GM19240 (cell line): ENCODE measurements around the gene PHF13.
A peak's percentile ranks its signal among the peaks of the same experiment; 100 is the strongest.

Experiments used
- DNase-seq: peaks from one replicate; pipeline ENCODE4 v3.0.0; 2011; ENCODE audit warnings: low spot score; ENCODE audit not compliant: insufficient read length

PHF13 gene

DNA sequence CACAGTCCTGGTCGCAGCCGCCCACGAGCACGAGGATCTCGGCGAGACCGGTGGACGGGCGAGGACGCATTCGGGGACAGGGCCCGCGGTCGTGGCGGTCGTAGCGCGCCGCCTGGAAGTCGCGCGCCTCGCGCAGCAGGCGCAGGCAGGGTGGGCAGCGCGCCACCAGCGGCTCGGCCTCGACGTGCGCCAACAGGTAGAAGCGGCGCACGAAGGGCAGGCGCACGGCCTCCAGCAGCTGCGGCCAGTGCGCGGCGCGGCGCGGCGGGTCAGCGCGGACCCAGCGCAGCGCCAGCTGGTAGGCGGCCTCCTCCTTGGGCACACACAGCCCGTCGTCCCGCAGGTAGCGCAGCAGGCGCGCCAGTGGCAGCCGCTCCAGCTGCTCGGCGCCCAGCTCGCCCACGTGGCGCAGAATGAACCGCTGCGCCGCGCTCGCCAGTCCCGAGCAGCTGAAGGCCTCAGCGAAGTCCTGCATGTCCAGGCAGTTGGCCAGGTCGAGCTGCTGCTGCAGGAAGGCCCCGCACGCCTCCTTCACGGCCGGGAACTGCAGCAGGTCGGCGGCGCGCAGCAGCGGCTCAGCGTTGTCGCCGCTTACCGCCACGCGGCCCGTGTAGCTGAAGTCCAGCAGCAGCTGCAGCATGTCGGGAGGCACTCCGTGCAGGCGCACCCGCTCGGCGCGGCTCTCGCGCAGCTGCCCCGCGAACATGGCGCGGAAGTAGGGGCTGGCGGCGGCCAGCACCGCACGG is 11.4 kb upstream of the PHF13 start:
- no peak for DNase-seq

DNA sequence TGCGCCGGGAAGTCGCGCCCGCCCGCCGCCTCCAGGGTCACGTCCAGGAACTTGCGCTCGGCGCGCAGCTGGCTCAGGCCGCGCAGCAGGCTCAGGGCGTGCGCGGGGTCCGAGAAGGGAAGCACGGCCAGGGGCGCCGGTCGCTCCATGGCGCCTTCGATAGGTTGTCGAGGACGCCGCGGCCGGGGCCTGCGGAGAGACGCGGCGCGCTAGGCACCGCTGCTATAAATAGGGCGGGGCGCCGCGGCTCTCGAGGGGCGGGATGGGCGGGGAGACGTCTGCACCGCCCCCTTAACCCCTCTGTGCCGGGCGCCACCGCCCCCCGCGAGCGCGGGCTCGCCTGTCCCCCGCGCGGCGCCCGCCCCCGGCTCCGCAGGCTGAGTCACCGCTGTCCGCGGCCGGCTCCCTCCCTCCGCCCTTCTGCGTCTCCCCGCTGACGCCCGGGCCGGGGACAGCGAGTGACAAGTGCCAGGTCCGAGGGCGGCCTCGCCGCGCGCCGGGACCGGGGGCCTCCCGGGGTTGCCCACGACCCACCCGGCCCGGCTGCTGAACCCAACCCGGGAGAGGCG is 10.8 kb upstream of the PHF13 start, which contains the start of gene KLHL21:
TSS of gene KLHL21 (minus strand) at position 201 of the 569 bp plus-strand sequence. CDS start at position 149, 52 bp downstream.
- DNase-seq, result peak; percentile 71

DNA sequence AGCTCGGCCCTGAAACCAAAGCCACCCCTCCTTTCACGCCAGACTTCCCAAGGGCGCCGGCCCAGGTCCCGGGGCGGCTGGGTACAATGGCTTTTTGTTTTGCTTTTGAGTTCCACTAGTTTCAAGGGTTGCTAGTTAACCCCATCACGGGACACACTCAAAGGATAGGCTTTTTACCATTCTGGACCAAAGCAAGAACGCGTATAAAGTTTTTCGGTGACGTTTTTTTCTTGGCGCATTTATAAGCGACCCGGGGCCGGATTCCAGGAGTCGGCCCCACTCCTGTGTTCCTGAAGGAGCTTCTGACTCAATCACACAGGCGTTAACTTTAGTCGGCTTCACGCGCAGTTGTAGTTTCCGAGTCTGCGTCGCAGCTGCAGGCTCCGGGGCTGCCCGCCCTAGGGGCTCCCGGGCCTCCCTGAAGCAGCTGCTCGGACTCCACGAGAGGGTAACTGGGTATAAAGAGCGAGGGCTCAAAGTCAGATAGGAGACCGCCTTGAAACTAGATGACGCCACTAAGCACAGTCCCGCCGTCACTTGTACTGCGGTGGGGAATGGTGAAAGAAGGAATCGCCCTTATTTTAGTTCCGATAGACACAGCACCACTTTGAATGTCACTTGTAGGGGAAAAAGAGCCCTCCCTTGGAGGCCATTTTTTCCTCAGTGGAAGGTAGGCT is 10.2 kb upstream of the PHF13 start:
- no peak for DNase-seq

DNA sequence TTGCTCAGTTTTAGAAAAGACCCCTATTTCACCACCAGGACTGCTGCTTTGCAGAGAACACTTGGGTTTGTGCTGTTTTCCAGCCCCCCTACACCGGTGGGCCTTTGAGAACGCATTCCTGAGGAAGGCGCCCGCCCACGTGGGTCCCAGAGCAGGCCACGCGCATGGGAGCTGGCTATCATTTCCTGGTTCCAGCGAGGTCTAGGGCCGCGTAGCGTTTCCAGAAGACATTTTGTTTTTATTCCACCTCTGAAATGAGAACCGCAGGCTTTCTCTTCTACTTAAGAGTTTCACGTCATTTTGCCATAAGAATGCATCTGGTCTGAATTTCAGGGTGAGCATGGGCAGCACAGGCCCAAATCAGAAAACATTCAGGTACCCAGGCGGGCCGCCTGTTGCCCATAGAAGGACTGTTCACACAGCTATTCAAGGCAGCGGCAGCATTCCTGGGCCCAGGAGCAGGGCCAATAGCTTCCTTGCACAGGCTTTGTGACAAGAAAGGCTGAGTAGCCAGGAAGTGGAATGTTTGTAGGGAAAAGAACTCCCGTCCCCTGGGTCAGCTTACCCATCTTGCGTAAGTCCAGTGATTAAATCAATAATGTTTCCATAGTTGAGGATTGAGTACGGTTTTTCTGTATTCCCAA is 9.5 kb upstream of the PHF13 start:
- no peak for DNase-seq

DNA sequence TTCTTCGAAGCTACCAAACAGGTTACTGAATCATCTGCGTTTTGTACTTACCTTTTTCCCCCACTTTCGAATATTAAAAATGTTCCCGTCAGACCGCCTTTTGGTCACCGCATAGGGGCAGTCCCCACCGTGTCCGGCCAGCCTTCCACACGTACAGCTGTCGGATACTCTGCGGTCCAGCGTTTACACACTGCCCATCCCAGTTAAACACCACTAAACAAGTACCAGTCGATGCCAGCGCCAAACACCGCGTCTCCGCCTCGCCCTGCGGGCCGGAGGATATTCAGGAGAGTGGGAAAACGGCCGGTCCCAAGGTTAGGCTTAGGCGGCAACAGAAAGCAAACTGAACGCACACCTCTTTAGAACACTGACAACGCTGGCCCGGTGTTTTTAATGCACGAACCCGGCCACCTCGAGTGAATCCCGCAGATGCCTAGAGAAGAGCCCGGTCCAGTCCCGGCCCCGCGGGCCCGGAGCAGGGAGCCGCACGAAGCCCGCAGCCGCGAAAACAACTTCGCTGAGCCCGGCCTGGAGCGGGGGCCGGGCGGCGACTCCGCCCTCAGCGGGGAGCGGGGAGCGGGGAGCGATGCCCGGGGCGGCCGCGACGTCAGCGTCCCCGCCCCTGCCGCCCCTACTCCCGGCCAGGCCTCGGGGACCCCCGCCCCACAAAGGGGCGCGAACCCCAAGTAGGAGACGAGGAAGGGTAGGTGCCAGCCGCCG is 730 bp upstream of the PHF13 start:
- no peak for DNase-seq

DNA sequence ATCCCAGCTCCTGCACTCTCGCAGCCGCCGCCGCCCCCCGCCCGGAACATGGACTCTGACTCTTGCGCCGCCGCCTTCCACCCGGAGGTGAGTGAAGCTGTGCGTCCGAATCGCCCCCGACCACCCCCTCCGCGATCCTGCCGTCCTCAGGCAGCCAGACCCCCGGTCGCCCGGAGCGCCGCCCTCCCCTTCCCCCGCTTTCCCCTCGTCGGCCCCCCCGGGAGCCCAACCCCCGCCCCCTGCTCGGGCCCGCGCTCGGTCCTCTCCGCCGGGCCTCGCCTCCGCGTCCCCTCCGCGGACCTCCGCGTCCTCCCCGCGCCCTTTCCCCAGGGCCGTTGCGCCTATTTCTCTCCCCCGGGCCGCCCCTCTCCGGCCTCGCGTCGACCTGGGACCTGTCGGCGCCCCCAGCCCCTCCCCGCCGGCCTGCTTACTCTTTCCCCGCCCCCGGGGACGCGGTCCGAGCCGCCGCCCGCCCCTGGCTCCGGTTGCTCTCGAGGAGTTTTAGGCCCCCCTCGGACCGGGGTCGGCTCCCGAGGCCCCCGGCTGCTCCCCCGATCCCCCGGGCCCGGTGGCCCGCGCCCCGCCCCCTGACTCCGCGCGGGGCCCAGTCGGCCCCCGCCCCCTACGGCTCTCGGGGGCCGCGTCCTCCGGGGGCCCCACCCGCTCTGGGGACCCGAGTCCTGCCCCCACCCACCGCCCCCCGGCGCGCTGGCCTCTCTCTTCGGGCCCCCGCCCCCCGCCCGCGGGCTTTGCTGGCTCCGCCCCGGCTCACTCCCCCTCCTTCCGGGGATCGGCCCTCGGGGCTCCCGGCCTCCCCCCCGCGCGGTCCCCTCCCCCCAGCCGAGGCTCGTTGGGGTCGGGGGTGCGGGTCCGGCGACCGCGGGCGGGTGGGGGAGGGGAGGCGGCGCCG is 743 bp downstream of the PHF13 start:
- peak; percentile 52 for DNase-seq

DNA sequence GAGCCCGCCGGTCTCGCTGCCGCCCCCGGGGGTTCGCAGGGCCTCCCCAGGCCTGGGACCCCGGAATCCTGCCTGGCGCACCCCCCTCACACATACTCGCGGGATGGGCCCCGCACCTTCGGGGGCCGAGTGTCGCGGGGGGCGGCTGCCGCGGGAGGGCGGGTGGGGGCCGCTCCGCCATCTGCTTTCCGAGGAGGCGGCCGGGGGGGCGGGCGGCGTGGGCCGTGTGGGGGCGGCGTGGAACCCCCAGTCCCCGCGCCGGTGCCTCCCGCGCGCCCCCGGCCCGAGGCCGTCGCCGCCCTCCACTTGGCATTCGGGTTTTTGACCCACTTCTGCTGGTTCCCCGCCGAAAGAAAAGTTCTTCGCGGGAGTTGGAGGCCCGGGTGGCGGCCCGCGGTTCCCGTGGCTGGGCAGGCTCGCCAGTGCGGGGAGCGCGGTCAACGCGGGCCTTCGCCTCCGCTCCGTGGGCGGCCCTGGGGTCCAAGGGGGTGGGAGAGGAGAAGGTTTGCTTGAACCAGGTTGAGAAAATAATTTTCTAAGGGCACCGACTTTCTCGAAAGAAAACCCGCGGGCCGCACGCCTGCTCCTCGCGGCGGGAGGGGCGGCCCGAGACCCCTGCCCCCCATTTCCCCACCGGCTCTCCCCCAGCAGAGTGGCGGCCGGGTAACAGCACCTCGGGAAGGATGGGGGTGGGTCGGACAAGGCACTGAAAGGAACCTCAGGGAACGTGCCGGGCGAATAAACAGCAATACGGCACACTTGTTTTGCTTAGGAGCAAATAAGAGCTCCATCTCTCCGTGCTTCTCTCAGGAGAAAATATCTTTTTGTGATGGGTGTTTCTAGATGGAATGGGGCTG is 1.6 kb downstream of the PHF13 start:
- DNase-seq, result no peak

DNA sequence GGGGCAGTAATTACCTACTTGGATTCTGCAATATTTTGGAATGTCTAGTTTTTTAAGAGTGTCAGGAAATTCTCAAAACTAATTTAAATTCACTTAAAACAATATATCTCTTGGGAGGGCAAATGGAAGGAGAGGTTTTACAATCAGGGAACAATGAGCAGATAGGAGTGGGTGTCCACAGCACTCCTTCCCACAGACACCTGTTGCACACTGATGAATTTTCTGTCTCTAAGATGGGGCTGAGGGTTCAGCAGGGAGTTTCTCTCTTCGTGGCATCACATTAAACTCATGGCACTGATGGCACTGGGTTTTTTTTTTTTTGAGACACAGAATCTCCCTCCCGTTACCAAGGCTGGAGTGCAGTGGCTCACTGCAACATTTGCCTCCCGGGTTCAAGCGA is 5.5 kb downstream of the PHF13 start:
- DNase-seq, result no peak

DNA sequence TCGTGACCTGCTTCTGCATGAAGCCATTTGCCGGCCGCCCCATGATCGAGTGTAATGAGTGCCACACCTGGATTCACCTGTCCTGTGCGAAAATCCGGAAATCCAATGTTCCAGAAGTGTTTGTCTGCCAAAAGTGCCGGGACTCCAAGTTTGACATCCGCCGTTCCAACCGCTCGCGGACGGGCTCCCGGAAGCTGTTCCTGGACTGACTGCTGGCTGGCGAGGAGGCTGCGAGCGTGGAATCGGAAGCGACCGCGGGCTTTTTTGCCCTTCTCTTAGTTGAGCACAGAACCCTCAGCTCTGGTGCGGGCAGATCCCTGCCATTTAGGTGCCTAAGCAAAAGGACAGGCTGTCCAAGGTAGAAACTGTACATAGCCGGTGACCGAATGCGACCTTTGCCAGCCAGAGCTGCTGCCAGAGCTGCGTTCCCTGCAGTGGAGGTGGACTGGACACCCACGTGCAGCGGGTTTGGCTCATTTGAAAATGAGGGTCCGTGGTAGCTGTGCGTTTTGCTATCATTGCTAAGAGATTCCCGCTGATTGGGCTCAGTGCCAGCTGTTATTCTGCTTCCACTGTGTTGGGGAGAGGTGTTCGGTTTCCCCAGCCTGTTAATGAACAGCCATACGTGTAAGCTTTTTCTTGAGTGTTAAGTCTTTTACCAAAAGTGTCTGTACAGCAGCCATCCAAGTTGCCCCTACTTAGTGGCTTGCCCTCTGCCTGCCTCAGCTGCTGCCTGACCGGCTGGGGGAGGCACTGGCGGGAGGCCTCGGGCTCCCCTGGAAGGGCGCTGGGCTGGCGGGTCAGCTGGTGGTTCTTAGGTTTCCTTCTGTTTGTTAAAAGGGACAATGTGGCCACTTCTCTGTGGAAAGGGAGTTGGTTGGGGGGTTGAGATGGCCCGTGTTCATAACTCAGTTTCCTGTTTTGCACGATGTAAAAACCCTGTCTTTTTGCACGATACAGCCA is 8.2 kb downstream of the PHF13 start:
- no peak for DNase-seq

DNA sequence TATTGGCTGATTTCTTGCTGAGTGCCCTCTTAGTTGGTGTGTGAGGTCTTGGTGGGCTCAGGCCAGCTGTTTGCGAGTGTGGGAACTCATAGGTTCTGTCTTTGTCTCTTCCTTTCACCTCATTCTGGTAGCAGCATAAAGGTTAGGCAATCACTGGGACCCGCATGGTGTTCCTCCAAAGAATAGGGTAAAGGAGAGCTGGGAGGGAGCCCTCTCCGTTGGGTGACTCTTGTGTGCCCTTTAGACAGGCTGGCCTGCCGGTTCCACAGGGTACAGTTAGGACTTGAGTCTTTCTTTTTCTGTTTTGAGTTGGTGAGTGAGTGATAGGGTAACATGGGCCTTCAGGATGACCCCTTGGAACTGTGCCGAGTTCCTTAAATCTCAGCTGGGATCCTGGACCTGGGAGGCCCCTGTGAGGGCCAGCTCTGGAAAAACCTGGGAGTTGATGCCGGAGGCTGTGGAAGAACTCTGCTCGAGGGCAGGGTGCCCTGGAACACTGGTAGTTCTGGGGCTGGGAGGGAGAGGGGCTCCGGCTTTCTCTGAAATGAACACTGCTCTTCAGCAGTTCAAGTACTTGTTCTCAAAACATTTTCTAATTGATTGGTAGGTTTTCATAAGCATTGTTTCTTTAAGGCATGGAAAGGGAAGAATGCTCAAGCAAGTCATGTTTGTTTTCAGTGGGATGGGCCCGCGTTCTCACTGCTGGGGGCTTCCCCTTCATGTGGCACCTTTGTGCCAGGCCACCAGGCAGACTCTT is 9.0 kb downstream of the PHF13 start:
- DNase-seq, result no peak

DNA sequence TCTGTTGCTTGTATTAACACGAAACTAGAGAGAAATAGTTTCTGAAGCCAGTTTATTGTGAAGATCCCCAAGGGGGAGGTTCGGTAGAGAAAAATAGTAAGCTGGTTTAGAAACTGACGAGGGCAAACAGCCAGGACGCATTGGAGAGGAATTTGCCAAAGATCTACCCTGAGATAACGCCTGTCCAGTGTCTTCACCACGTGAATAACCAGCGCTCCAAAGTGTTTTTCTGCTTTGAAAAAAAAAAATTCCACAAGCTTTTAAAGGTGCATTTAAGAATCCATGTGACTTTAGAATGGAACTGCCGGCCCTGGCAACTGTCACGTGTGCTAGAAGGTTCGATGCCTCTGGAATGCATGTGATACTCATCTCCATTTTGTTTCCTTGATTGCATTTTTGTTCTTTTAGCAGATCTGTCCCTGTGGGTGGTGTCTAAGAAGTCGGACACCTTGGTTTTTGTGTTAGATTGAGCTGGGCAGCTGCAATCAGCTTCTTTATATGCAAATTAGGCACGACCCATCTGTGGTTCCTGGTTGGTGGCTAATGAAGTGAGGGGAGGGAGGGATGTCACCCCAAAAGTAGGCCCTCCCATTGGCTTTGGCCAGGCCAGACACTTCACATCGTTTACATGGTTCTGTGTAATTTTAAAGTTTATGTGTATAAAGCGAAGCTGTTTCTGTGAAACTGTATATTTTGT is 9.9 kb downstream of the PHF13 start:
- DNase-seq, result no peak

DNA sequence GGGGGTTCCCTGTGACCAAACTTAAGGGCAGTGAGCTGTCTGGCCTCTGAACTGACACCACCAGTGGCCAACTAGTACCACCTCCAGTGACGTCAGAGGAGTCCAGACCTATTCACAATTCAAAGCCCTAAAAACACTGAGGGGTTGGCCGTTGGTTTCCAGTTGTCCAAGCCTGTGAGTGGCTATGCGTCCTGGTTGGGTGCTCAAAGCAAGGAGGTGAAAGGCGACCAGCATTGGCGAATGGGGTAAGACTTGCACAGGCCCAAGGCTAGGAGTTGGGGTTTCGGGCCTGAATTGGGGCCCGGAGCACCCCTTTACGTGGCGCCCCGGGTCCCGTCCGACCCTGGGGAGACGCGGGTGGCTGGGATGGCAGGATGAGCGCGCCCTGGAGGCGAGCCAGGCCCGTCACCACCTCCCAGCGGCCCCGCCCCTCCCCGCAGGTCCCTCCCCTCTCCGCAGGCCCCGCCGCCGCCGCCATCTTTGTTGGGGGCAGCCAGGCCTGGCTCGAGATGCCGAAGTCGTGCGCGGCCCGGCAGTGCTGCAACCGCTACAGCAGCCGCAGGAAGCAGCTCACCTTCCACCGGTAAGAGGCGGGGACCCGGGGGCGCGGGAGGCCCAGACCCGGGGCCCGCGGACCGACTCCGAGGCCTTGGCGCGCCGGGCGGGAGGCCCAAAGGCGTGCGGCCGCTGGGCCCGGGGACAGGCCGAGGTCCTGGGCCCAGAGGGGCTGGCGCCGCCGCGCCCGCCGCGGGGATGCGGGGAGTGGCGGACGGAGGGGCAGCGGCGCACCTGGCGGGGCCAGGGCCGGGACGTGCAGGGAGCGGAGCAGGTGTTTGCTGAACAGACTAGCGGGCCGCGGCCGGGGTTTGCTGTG is 11.4 kb downstream of the PHF13 start, which contains the start of gene THAP3:
TSS of gene THAP3 (plus strand) at position 159 of the 874 bp plus-strand sequence. CDS start at position 510, 351 bp downstream.
- peak; percentile 94 for DNase-seq

DNA sequence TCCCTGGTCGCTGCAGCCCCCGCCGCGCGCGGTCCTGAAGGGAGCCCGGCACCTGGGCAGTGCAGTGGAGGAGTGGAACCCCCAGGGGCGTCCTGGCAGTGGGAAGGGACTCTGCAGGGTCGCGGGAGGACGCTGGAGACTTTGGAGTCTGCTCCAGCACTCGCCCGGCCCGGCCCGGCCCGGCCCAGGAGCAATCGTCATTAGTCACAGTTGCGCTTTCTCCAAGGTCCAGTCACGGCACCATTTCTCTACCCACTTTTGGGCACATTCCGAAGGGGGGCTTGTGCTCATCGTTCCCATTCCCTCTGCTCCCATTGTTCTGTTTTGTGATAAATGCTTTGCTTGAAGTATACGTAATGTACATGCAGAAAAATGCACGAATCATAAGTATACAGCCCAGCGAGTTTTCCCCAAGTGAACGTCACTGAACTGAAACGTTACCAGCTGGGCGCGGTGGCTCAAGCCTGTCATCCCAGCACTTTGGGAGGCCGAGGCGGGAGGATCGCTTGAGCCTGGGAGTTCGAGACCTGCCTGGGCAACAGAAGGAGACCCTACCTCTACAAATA is 12.1 kb downstream of the PHF13 start:
- peak; percentile 43 for DNase-seq

DNA sequence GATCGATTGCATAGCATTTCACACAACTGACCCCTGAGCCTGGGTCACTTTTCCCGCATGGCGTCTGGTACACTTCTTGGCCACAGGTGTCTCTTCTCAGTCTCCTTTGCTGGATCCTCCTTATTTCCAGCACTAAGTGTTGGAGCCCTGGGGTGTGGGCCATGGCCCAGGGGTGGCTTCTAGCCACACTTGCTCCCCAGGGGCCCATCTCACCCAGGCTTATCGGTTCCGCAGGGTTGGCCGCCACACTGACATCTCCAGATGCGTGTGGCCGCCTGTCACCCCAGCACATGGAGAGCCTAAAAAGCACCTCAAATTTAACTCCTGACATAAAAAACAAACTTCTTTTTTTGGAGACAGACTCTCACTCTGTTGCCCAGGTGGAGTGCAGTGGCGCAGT is 13.5 kb downstream of the PHF13 start:
- DNase-seq, result no peak

DNA sequence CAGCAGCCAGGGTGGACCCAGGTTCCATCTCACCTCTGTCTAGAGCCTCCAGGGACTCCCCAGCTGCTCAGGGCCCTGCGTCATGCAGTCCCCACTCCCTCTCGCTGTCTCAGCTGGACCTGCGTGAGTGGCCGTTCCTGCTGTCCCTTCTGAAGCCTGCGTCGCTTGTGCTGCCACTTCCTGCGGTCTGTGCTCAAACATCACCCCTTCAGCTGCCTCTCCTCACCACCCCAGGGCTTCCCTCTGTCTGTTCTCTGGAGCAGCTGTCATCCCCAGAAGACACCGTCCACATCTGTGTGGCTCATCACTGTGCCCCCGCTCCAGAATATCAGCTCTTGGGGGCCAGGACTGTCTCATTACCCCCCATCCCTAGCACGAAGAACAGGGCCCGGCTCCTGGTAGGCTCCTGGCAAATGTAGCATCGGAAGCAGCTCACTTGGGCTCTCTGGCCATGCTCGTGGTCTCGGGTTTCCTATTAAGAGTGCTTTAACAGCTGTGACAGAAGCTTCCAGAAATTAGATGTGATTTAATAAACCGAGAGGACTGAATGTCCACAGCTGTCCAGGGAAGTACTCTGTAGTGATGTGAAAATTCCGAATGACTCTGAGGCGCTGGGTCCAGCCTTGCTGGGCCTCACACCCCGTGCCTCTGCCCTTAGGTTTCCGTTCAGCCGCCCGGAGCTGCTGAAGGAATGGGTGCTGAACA is 14.5 kb downstream of the PHF13 start:
- no peak for DNase-seq
